Right atrium auricular region (tissue), 2 donors: Measurements from ENCODE around the gene NCOR1. TPM values are rescaled to one million over a fixed set of nuclear protein-coding genes. Genes with fewer than 3 reads are reported as not detected.
"Not testable (repeated sequence)": the region's sequence is repeated elsewhere in the genome, so short reads cannot be mapped to it uniquely, and the experiment has no call there.

ENCODE experiments used
- DNase-seq: peaks from one replicate; pipeline ENCODE4 v3.0.0-alpha.2; 2019; ENCODE audit warnings: low spot score
- H3K27ac ChIP-seq, 2 donors: fragments of 200-600 bp; sonication (generic); 1 replicate in 1 of 2; 2 replicates in 1 of 2; pipeline ENCODE4 v1.5.1; 2016 to 2019
- H3K27me3 ChIP-seq, 2 donors: fragments of 200-600 bp; sonication (generic); one replicate each; pipeline versions ENCODE4 v1.5.1 to v1.6.0; 2017 to 2019
- H3K36me3 ChIP-seq: fragments of 200-600 bp; sonication (generic); one replicate; pipeline ENCODE4 v1.5.1; 2016
- H3K4me1 ChIP-seq, 2 donors: fragments of 200-600 bp; sonication (generic); one replicate each; pipeline versions ENCODE4 v1.5.1 to v1.6.0; 2017 to 2019
- H3K4me3 ChIP-seq, 2 donors: fragments of 200-600 bp; sonication (generic); 1 replicate in 1 of 2; 2 replicates in 1 of 2; pipeline ENCODE4 v1.5.1; 2017 to 2019; ENCODE audit warnings: mild to moderate bottlenecking in 1 of 2, moderate library complexity in 1 of 2
- H3K9me3 ChIP-seq, 2 donors: fragments of 200-600 bp; sonication (generic); one replicate each; pipeline ENCODE4 v1.5.1; 2019
- CTCF ChIP-seq, 2 donors: fragments of 200-600 bp; sonication (generic); IDR thresholded peaks; one replicate each; pipeline ENCODE4 v1.5.1; 2019; ENCODE audit warnings: antibody characterized with exemption in 2 of 2
- total RNA-seq, 2 donors: library from RNA; depleted of rRNA; stranded (reverse); fragments of >200 nt; gene quantifications; one replicate each; pipeline ENCODE4 v1.1.0, GENCODE V29; 2016

Gene NCOR1
- total RNA-seq, 2 donors from 2014 or later, result 79.7 to 84.3 TPM

GRCh38 chr17:16178836-16179235 lies 36.5 kb downstream of the NCOR1 start:
- no peak overlapping the region for H3K27ac ChIP-seq
- H3K4me1 ChIP-seq, result no peaks in the 10 kb centered on the region
- H3K27me3 ChIP-seq, result no peaks in the 10 kb centered on the region
- TF ChIP-seq CTCF (IDR thresholded peaks at IDR 0.05), result no peak
- no peak overlapping the region for H3K4me3 ChIP-seq
- no peak for DNase-seq
- H3K9me3 ChIP-seq, result no peaks in the 10 kb centered on the region
- no peaks in the 10 kb centered on the region for H3K36me3 ChIP-seq

- Histone ChIP-seq H3K9me3 (no peaks in the 10 kb centered on the region), H3K4me3 (no peak overlapping the region), H3K27ac (no peak overlapping the region), H3K36me3 (peaks cover 24% of the 10 kb centered on the region), H3K27me3 (no peaks in the 10 kb centered on the region), H3K4me1 (no peaks in the 10 kb centered on the region)
- no peak for TF ChIP-seq CTCF (IDR thresholded peaks at IDR 0.05)
- no peak for DNase-seq
Measured at GRCh38 chr17:16171613-16172012, 43.7 kb downstream of the NCOR1 start.

- H3K4me3 ChIP-seq, DNase-seq, H3K4me1 ChIP-seq, H3K27me3 ChIP-seq, H3K27ac ChIP-seq, H3K9me3 ChIP-seq: not testable (repeated sequence)
- peaks cover 23% of the 10 kb centered on the region for H3K36me3 ChIP-seq
Measured at GRCh38 chr17:16166766-16167165, 48.6 kb downstream of the NCOR1 start.

- Histone ChIP-seq H3K36me3 (peaks cover 11% of the 10 kb centered on the region), H3K27ac (no peak overlapping the region), H3K4me3 (no peak overlapping the region), H3K4me1 (no peaks in the 10 kb centered on the region), H3K9me3 (no peaks in the 10 kb centered on the region), H3K27me3 (no peaks in the 10 kb centered on the region)
- DNase-seq, result no peak
- TF ChIP-seq CTCF (IDR thresholded peaks at IDR 0.05), result no peak
Measured at GRCh38 chr17:16158714-16159113, 56.6 kb downstream of the NCOR1 start.

- TF ChIP-seq CTCF (IDR thresholded peaks at IDR 0.05), result no peak
- Histone ChIP-seq H3K4me3 (no peak overlapping the region), H3K27ac (no peak overlapping the region), H3K27me3 (no peaks in the 10 kb centered on the region), H3K36me3 (peaks cover 17% of the 10 kb centered on the region), H3K9me3 (no peaks in the 10 kb centered on the region), H3K4me1 (no peaks in the 10 kb centered on the region)
- DNase-seq, result no peak
Measured at GRCh38 chr17:16155536-16155935, 59.8 kb downstream of the NCOR1 start.

- H3K9me3 ChIP-seq, H3K4me3 ChIP-seq, H3K27me3 ChIP-seq, H3K27ac ChIP-seq, DNase-seq, H3K4me1 ChIP-seq: not testable (repeated sequence)
- H3K36me3 ChIP-seq, result peaks cover 27% of the 10 kb centered on the region
Measured at GRCh38 chr17:16152326-16152725, 63.0 kb downstream of the NCOR1 start.

GRCh38 chr17:16150251-16150856 lies 65.0 kb downstream of the NCOR1 start:
- H3K27ac ChIP-seq, result no peak overlapping the region
- no peaks in the 10 kb centered on the region for H3K27me3 ChIP-seq
- no peaks in the 10 kb centered on the region for H3K4me1 ChIP-seq
- TF ChIP-seq CTCF (IDR thresholded peaks at IDR 0.05), result no peak
- DNase-seq, result no peak
- H3K36me3 ChIP-seq, result peaks cover 37% of the 10 kb centered on the region
- H3K9me3 ChIP-seq, result no peaks in the 10 kb centered on the region
- no peak overlapping the region for H3K4me3 ChIP-seq
